Kidney (tissue), 14 donors: Measurements from ENCODE around the gene C5orf47. TPM values are rescaled to one million over a fixed set of nuclear protein-coding genes. Genes with fewer than 3 reads are reported as not detected.
A peak's percentile ranks its signal among the peaks of the same experiment; 100 is the strongest.
"Not testable (repeated sequence)": the region's sequence is repeated elsewhere in the genome, so short reads cannot be mapped to it uniquely, and the experiment has no call there.

Experiments
- DNase-seq, 5 donors: peaks; one replicate each; pipeline ENCODE4 v3.0.0-alpha.2; 2013 to 2020
- FAIRE-seq: peaks from 2 replicates; lab custom pipeline; 2012; peaks lifted over from hg19 to GRCh38; lab: Jason Lieb, UNC
- H3K27ac ChIP-seq, 2 donors: one replicate each; pipeline ENCODE4 v1.7.0; 2013; ENCODE audit warnings: low read depth in 2 of 2, low read length in 2 of 2, inconsistent platforms in 1 of 2
- H3K27me3 ChIP-seq: one replicate; pipeline ENCODE4 v1.7.1; 2013; ENCODE audit warnings: low read length, inconsistent platforms; ENCODE audit not compliant: control insufficient read depth, insufficient read depth
- H3K36me3 ChIP-seq, 3 donors: one replicate each; pipeline versions ENCODE4 v1.7.0 to v1.7.1; 2013; ENCODE audit warnings: low read length in 3 of 3, control low read depth in 1 of 3, inconsistent platforms in 1 of 3; ENCODE audit not compliant: insufficient read depth in 3 of 3, control insufficient read depth in 2 of 3
- H3K4me1 ChIP-seq, 3 donors: one replicate each; pipeline versions ENCODE4 v1.7.0 to v1.7.1; 2013; ENCODE audit warnings: low read length in 3 of 3, inconsistent platforms in 1 of 3, low read depth in 1 of 3; ENCODE audit not compliant: control insufficient read depth in 2 of 3, insufficient read depth in 2 of 3
- H3K4me3 ChIP-seq, 3 donors: one replicate each; pipeline versions ENCODE4 v1.7.0 to v1.8.1; 2013; ENCODE audit warnings: low read length in 3 of 3, control low read depth in 1 of 3, inconsistent platforms in 1 of 3
- H3K9ac ChIP-seq, 3 donors: one replicate each; pipeline versions ENCODE4 v1.7.0 to v1.7.1; 2013; ENCODE audit warnings: low read length in 3 of 3, control low read depth in 1 of 3, inconsistent platforms in 1 of 3
- H3K9me3 ChIP-seq, 3 donors: one replicate each; pipeline versions ENCODE4 v1.7.0 to v1.7.1; 2013; ENCODE audit warnings: low read length in 3 of 3, control low read depth in 1 of 3, inconsistent platforms in 1 of 3; ENCODE audit not compliant: control insufficient read depth in 2 of 3, insufficient read depth in 1 of 3
- intact Hi-C: fragments of 100-400 bp; cut with DNase I; formaldehyde crosslinking; loops from one replicate; pipeline ENCODE4 v1.11.1; 2022
- polyA plus RNA-seq: library from polyadenylated mRNA; stranded (reverse); fragments of 350-450 nt; fragmentation: Illumina TruSeq; extraction: RNeasy Lipid Tissue Mini Kit (QIAGEN cat#74804); gene quantifications from one replicate; pipeline ENCODE4 v1.2.3, GENCODE V29; 2014; ENCODE audit warnings: low read depth, low replicate concordance; ENCODE audit not compliant: insufficient read depth
- total RNA-seq: library from RNA; stranded (reverse); fragmentation: NEBNext Ultra II Directional; extraction: Animal tissue kit (Norgen Biotek cat#: 25700); gene quantifications from one replicate; pipeline ENCODE4 v1.2.1, GENCODE V29; 2021
- TF ChIP-seq, protein P1 (sequence below): IDR thresholded peaks from 3 replicates; pipeline ENCODE4 v1.5.1; 2012; ENCODE audit warnings: mild to moderate bottlenecking, moderate library complexity, borderline replicate concordance; ENCODE audit not compliant: insufficient read depth; ENCODE audit errors: extremely low read depth
- donor health status: control.
- donor health status: control.
- donor health status: control.
- donor health status: control.
- donor health status: control.
- donor health status: DM: yes; HTN: yes; CAD: no.
- donor health status: Normal renal cell carcinoma (clear cell type).

The C5orf47 gene
- total and polyA plus RNA-seq, 2 donors from 2014 or later, result not detected

DNA sequence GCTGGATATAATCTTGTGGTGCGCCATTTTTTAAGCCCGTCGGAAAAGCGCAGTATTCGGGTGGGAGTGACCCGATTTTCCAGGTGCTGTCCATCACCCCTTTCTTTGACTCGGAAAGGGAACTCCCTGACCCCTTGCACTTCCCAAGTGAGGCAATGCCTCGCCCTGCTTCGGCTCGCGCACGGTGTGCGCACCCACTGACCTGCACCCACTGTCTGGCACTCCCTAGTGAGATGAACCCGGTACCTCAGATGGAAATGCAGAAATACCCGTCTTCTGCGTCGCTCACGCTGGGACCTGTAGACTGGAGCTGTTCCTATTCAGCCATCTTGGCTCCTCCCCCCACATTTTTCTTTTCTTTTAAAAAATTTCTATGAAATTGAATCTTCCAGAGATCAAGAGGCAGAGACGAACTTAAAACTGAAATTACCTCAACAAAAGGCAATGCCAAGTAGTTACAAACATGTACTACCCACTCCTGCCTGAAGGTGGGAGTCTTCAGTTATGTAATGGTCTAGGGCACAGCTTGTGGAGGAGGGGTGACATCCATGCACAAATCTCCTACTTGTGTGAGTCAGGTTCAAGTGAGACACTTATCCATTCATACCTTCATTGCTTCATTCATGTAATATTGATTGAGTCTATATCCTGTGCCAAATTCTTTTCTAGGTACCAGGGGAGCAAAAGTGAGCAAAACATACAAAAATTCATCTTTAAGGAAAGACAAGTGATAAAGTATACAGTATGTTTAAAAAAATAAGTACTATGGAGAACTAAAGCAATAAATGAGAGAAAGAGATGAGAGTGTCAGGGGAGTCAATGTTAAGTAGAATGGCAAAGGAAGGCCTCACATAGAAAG, 31.3 kb downstream of the C5orf47 start:
- H3K9me3 ChIP-seq, H3K36me3 ChIP-seq, H3K4me1 ChIP-seq, H3K27ac ChIP-seq, FAIRE-seq, intact Hi-C loops, H3K9ac ChIP-seq, H3K4me3 ChIP-seq, H3K27me3 ChIP-seq: not testable (repeated sequence)
- DNase-seq, result peak in 2 of 5 donors; percentile 2 to 5
- TF ChIP-seq, protein P1, sequence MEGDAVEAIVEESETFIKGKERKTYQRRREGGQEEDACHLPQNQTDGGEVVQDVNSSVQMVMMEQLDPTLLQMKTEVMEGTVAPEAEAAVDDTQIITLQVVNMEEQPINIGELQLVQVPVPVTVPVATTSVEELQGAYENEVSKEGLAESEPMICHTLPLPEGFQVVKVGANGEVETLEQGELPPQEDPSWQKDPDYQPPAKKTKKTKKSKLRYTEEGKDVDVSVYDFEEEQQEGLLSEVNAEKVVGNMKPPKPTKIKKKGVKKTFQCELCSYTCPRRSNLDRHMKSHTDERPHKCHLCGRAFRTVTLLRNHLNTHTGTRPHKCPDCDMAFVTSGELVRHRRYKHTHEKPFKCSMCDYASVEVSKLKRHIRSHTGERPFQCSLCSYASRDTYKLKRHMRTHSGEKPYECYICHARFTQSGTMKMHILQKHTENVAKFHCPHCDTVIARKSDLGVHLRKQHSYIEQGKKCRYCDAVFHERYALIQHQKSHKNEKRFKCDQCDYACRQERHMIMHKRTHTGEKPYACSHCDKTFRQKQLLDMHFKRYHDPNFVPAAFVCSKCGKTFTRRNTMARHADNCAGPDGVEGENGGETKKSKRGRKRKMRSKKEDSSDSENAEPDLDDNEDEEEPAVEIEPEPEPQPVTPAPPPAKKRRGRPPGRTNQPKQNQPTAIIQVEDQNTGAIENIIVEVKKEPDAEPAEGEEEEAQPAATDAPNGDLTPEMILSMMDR, result peak; percentile 27

DNA sequence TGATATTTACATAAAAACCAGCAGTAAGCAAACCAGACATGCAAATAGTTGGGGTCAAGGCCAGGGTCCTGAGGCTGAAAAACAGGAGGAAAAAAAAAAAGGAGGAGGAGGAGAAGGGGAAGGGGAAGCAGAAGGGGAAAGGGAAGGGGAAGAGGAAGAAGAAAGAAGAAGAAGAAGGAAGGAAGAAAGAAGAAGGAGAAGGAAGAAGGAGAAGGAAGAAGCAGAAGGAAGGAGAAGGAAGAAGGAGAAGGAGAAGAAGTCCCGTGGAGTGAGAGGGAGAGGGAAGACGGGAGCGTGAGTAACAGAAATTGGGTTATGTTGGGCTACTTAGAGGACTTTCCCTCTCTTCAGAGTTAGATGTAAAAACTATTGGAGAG, 31.9 kb downstream of the C5orf47 start:
- Histone ChIP-seq H3K4me1 (no peaks in the 10 kb centered on the region), H3K27ac (no peak overlapping the region), H3K36me3 (no peaks in the 10 kb centered on the region), H3K9me3 (no peaks in the 10 kb centered on the region), H3K4me3 (no peak overlapping the region), H3K9ac (no peak overlapping the region), H3K27me3 (no peaks in the 10 kb centered on the region)
- DNase-seq, result no peak
- TF ChIP-seq, protein P1, result no peak
- no peak for FAIRE-seq
- intact Hi-C loops, result no loop called here

DNA sequence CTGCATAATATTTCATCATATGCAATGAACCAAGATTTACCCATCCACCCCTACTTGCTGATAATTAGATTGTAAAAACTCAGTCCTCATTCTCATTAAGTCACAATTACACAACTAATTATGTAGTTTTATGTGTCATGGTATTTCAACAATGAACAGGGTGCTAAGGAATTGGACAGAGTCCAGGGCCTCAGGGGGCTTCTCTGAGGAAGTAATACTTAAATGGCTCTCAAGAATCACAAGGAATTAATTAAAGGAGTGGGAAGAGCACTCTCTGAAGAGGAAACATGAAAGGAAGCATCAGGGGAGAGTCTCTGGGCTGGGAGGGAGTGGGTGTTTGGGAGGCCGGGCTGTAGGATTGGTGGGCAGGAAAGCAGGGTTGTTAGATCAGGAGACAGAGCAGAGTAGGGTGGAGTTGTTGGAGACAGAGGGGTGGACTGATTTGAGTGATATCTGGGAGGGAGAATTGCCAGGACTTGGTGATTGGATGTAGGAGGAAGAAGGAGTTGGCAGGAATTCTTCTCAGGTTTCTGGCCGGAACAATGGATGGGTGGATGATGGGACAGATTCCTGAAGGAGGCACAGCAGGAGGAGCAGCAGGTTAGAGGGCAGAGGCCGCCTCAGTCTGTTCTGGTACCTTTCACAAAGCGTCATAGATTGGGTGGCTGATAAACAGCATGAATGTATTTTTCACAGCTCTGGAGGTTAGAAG, 33.6 kb downstream of the C5orf47 start:
- no peaks in the 10 kb centered on the region for H3K9me3 ChIP-seq
- no peaks in the 10 kb centered on the region for H3K27me3 ChIP-seq
- FAIRE-seq, result no peak
- H3K27ac ChIP-seq, result no peak overlapping the region
- intact Hi-C loops, result no loop called here
- H3K4me3 ChIP-seq, result no peak overlapping the region
- H3K9ac ChIP-seq, result no peak overlapping the region
- peak in 2 of 5 donors; percentile 2 to 9 for DNase-seq
- no peaks in the 10 kb centered on the region for H3K4me1 ChIP-seq
- H3K36me3 ChIP-seq, result no peaks in the 10 kb centered on the region
- TF ChIP-seq, protein P1, result no peak
